ENCODE measurements around the gene BYSL. TPM values are rescaled to one million over a fixed set of nuclear protein-coding genes. Genes with fewer than 3 reads are reported as not detected.

The BYSL gene
- total RNA-seq, 1 donor from 2014 or later, result 9.0 TPM

DNA sequence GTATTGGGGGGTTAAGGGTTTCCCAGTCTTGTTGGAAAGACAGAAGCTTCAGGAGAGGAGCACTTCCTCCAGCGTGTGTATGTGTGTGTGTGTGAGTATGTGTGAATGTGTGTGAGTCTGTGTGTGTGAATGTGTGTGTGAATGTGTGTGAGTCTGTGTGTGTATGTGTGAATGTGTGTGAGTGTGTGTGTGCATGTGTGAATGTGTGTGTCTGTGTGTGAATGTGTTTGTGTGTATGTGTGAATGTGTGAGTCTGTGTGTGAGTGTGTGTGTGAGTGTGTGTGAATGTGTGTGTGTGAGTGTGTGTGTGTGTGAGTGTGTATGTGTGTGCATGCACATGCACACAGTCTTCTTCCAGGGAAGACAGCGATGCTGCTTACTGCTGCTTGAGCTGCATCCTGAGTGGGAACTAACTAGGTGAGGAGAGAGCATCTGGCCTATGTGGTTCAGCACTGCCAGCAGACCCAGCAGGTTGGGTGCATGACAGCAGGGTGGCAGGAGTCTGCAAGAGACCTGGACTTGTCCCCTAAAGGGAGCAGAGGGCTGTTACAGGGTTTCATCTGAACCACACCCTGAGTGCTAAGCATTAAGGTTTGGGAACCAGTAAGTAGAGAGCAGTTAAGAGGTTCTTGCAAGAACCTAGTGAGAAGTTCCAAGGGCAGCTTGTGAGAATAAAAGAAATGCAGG is 43.0 kb downstream of the BYSL start:
- intact Hi-C loops (cut with DNase I), result no loop called here
- DNase-seq (no peak), ATAC-seq (ENCODE audit: poor library complexity) (no peak)

DNA sequence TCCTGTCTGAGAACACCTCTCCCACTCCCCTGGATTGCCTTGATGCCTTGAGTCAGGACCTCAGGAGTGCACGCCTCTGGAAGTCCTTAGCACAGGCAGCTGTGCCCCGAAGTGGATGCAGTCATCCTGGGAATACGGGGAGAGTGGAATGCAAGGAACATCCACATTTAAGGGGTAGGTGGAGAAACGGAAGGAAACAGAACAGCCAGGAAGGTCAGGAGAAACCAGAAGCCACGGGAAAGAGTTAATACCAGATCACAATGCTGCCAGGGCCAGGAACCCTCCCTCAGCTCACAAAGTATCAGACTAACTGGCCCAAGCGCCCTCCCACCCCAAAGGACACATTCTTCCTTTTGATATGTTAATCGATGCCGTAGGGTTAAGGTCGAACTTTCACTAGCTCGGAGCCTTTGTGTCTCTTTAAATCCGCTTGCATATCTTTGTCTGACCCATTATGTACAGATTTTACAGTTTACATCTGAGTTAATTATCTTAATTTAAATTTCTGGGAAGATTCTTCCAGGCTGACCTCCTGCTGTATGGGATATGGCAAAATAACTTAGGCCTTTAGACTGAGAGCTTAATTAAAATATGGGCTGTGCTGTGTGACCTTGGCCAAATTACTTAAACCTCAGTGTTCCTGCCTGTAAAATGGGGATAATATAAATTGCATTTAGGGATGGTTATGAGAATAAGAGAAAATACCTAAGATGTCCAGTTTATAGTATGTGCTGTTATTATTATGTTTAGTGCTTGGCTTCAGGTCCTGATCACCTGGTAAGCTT is 44.3 kb downstream of the BYSL start:
- intact Hi-C loops (cut with DNase I), result no loop called here
- DNase-seq (no peak), ATAC-seq (ENCODE audit: poor library complexity) (no peak)

DNA sequence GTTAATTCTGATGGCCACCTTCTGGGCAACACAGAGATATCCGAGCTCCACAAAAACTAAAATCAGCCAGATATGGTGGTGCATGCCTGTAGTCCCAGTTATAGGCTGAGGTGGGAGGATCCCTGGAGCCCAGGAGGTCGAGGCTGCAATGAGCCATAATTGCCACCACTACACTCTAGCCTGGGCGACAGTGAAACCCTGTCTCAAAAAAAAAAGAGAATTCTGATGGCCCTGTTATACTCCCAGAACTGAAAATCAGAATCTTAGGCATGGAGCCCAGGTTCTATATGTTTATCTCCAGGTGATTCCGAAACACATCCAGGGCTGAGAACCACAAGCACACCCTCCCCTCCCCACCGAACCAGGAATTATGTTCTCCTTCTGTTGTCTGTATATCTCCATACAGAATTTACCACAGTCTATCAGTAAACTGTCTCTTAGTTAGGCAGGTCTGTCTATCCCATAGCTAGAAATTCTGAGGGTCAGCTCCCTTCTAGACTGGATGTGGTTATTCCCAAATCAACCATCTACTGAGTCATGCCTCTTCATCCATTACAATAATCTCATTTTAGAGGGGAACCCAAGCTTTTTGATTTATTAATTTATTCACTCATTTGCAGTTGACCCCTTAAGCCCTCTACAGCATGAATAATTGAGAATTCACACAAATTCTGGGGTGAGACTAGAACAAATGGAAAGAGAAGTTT is 45.1 kb downstream of the BYSL start:
- DNase-seq (no peak), ATAC-seq (ENCODE audit: poor library complexity) (no peak)
- intact Hi-C loops (cut with DNase I), result no loop called here

DNA sequence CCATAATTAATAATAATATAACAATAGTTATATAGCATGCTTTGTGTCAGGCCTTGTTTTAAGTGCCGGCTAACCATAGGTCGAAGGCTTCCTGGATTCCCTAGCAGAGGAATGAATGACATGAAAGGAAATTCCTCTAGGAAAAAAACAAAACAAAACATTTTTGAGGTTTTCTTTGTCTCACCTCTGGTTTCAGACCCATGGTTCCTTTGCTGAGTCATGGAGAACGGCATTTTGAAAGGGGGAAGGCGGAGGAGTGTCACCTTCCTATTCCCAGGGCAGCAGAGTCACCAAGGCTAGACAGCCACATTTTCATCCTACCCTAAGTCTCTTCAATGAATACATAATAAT is 45.6 kb downstream of the BYSL start:
- intact Hi-C loops (cut with DNase I), result no loop called here
- no peak for DNase-seq

DNA sequence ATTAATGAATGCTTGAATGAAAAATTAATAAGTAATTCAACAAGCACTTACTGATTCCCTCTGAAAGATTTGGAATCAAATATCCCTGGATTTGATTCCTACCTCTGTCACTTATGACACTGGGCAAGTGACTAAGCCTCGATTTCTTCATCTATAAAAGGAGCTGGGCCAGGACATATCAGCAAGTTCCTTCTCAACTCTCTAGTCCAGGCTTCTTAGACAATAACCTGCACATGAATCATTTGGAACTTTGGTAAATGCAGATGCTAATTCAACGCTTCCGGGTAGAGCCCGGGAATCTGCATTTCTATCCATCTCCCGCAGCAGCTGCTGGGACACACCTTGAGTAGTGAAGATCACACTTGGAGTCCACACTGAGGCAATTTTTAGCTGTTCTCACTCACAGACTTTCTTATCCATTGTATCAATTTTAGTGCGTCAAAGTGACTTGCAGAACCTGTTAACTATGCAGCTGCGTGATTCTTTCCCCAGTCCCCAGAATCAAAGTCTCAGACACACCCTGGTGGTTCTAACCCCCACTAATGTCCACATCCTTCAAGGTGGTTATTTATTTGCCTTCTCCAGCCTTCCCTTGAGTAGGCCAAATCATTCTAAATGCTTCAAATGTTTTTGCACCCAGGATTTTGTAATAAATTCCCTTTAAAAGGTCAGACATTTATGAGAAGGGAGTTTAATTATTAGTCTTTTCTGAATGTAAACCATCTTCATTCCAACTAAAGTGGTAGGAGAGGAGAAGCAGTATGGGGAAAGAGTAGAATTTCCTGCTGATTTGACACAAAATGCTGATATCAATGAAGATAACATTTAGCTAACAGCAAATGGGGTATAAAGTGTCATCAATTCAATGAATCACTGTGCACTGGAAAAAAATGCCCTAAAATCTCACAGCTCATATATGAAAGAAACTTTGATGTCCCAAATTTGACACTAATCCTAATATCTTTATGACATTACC is 46.3 kb downstream of the BYSL start:
- intact Hi-C loops (cut with DNase I), result no loop called here
- DNase-seq (no peak), ATAC-seq (ENCODE audit: poor library complexity) (no peak)

More for the DNA sequence above, 45.6 kb downstream of the BYSL start:
- no peak for ATAC-seq (ENCODE audit: poor library complexity)

DNA sequence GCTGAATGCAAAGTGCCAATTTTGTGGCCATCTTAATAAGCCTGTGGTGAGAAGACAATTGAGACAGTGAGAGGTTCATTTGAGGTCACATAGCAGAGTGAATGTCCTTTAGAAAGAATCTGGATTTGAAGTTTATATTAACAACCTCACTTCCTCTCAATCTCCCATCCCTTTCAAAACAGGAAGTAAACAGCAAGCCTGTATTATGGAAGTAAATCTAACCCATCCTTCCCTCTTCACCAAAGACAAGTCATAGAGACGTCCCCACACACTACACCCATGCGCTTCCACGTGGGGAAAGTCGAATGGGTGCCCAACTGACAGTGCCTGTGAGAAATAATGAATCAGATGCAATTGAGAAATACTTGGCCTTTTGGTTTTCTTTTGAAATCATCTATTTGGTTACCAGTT is 49.1 kb downstream of the BYSL start:
- intact Hi-C loops (cut with DNase I), result no loop called here
- DNase-seq, result no peak
- peak; percentile 45 for ATAC-seq (ENCODE audit: poor library complexity)

DNA sequence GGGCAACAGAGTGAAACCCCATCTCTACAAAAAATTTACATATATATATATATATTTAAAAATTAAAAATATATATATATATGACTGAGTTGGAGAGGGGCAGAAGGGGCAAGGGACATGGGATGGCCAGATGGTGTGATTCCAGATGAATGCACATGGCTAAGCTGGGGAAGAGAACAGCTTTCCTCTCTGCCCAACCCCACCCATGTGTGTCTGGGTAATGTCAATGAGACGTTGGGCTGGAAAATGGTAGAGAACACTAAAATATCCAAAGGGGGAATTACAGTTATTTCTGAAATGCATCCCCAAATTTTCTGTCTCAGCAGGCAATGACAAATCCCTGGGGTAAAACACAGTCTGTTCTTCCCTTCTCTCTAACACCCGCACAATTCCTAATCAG is 51.5 kb downstream of the BYSL start:
- ATAC-seq (ENCODE audit: poor library complexity), result no peak
- intact Hi-C loops (cut with DNase I), result no loop called here
- no peak for DNase-seq

DNA sequence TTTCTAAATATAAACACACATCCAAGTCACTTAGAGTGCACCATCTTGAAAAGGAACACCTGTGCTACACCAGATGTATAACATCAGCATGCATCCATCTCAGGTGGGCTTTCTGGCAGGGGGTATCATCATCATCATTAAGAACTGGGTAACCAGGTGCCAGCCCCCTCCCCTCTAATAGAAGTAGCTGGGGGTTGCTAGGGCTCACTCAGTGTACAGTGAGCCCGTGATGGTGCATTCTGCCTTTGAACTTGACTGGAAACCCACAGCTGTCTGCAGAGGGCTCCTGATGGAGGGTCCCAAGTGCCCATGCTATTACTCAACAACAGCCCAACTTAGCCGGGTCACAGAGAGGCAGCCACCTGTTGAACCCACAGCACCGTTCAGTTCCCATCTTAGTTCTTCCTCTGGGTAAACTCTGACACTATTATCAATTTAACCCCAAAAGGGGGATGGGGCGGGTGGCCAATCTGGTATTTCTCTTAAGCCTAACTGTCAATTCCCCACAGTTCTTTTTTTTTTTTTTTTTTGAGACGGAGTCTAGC is 53.1 kb downstream of the BYSL start:
- DNase-seq (no peak), ATAC-seq (ENCODE audit: poor library complexity) (no peak)
- intact Hi-C loops (cut with DNase I), result no loop called here

DNA sequence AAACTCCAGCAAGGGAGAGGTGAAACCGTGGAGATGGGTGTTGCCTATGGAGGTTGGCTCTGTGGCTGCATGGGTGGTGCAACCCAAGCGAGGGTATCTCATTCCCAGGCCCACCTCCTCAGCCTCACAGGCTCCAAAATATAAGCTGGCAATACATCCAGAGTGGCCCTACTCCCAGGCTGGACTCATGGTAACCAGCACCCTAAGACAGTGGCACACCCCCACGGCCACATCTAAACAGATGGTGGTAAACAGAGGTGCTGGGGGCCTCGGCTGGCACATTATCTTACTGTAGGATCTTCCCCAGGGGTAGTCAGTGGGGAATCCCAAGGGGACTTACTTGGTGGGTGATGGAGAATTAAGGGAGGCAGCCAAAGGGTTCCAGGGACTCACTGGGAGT is 54.0 kb downstream of the BYSL start:
- intact Hi-C loops (cut with DNase I), result no loop called here
- no peak for ATAC-seq (ENCODE audit: poor library complexity)
- no peak for DNase-seq

DNA sequence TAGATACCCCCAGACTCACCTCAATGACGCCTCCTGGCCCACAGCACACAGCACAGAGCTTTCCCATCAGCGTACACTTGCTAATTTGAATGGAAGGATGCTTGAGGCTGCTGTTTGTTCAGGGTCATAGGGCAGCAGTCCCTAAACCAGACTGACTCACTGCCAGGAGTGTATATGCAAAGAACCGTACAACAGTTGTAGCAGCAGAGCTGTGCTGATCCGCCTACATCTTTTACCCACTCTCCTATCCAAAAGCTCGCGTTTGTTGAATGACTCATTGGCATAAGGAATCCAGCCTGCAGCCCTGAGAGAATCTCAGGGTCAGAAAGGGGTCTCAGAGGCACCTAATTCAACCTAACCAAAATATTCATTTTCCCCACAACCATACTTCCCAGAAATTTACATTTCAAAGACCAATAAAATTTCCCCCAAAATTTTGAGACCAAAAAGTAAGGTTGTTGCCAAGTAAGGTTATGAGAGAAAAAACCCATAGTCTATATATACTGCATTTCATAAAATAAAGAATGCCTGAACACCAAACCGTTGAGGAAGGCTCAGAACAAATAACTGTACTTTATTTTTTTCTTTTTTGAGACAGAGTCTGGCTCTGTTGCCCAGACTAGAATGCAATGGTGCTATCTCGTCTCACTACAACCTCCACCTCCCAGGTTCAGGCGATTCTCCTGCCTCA is 55.6 kb downstream of the BYSL start:
- no peak for DNase-seq
- ATAC-seq (ENCODE audit: poor library complexity), result no peak
- intact Hi-C loops (cut with DNase I), result no loop called here

Other genes starting within 250 kb of the BYSL start
- gene TFEB, start 185.9 kb upstream of the BYSL start, total RNA-seq, result 40.7 TPM
- not detected for gene PGC, start 174.1 kb upstream of the BYSL start, total RNA-seq
- gene FRS3, start 141.6 kb upstream of the BYSL start, total RNA-seq, result 4.8 TPM
- 4.0 TPM for gene PRICKLE4, start 140.7 kb upstream of the BYSL start, total RNA-seq
- 218 TPM for gene TOMM6, start 133.8 kb upstream of the BYSL start, total RNA-seq
- gene USP49, start 26.1 kb upstream of the BYSL start, total RNA-seq, result 1.2 TPM
- 19.8 TPM for gene MED20, start 360 bp upstream of the BYSL start, total RNA-seq
- gene CCND3, start 20.3 kb downstream of the BYSL start, total RNA-seq, result 42.3 TPM
- gene TAF8, start 129.0 kb downstream of the BYSL start, total RNA-seq, result 28.7 TPM
- gene C6orf132, start 221.1 kb downstream of the BYSL start, total RNA-seq, result 1.9 TPM